Measurements from ENCODE around the gene ITSN2.

Gene ITSN2

GRCh38 chr2:24297663-24298062 is 62.7 kb downstream of the ITSN2 start:
- peaks cover 82 to 94% (median 92%) of the 10 kb centered on the region in 3 donors for H3K36me3 ChIP-seq
- intact Hi-C loops (cut with DNase I; ENCODE audit: low total_unique reads), result no loop called here
- DNase-seq, result no peak
- H3K9me3 ChIP-seq, result no peaks in the 10 kb centered on the region
- TF ChIP-seq, protein P1, sequence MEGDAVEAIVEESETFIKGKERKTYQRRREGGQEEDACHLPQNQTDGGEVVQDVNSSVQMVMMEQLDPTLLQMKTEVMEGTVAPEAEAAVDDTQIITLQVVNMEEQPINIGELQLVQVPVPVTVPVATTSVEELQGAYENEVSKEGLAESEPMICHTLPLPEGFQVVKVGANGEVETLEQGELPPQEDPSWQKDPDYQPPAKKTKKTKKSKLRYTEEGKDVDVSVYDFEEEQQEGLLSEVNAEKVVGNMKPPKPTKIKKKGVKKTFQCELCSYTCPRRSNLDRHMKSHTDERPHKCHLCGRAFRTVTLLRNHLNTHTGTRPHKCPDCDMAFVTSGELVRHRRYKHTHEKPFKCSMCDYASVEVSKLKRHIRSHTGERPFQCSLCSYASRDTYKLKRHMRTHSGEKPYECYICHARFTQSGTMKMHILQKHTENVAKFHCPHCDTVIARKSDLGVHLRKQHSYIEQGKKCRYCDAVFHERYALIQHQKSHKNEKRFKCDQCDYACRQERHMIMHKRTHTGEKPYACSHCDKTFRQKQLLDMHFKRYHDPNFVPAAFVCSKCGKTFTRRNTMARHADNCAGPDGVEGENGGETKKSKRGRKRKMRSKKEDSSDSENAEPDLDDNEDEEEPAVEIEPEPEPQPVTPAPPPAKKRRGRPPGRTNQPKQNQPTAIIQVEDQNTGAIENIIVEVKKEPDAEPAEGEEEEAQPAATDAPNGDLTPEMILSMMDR (IDR thresholded peaks at IDR 0.05), result no peak
- no peak overlapping the region for H3K27ac ChIP-seq
- no peaks in the 10 kb centered on the region for H3K4me1 ChIP-seq
- no peaks in the 10 kb centered on the region for H3K27me3 ChIP-seq
- no peak overlapping the region for H3K4me3 ChIP-seq

DNA sequence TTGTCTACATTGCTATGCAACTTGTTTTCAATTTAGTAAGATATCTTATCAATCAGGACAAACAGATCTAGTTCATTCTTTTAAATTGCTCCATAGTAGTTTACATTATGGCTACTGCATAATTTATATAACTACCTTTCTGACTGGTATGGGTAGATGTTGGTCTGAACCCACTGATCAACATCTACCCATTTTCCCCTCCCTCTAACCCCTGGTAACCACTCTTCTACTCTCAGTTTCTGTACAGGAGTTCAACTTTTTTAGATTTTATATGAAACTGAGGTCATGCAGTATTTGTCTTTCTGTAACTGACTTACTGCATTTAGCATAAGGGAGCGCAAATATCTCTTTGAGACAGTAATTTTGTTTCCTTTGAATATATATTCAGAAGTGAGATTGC is 73.2 kb downstream of the ITSN2 start:
- H3K27ac ChIP-seq, result no peak overlapping the region
- H3K27me3 ChIP-seq, result no peaks in the 10 kb centered on the region
- DNase-seq, result no peak
- H3K36me3 ChIP-seq, result peaks cover 35 to 43% (median 37%) of the 10 kb centered on the region in 3 donors
- H3K4me1 ChIP-seq, result no peaks in the 10 kb centered on the region
- TF ChIP-seq, protein P1 (IDR thresholded peaks at IDR 0.05), result no peak
- H3K9me3 ChIP-seq, result no peaks in the 10 kb centered on the region
- H3K4me3 ChIP-seq, result no peak overlapping the region
- intact Hi-C loops (cut with DNase I; ENCODE audit: low total_unique reads), result no loop called here

DNA sequence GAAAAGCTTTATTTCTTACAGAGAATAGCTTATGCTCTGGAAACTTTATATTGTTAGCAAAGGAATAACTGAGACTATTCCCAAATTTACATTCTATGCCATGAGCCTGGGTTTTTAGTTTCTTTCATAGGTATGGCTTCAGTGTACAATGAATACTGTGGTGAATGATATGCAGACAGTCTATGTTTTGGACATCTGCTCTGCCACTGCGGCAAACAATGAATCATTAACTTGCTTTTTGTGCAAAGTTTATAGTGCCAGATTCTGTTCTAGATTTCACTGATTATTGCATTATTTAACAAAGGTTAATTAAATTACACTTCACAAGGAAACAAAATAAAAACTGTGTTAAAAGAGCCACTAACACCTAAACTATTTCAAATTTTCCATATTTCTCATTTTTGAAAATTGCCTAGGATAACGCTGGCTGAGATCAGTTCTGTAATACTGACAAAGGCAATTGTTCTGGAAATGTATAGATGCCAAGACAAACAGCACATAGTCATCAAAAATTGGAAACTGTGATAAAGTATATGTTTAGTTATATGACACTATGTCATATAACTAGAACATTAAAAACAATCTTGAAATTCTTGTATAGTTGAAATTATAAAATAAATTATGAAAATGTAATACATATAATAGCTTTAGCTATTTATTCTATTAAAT is 74.7 kb downstream of the ITSN2 start:
- intact Hi-C loops (cut with DNase I; ENCODE audit: low total_unique reads), result no loop called here
- Histone ChIP-seq H3K9me3 (no peaks in the 10 kb centered on the region), H3K27ac (no peak overlapping the region), H3K4me3 (no peak overlapping the region), H3K36me3 (peaks cover 35 to 36% (median 35%) of the 10 kb centered on the region in 3 donors), H3K4me1 (no peaks in the 10 kb centered on the region), H3K27me3 (no peaks in the 10 kb centered on the region)
- DNase-seq, result no peak
- TF ChIP-seq, protein P1 (IDR thresholded peaks at IDR 0.05), result no peak

DNA sequence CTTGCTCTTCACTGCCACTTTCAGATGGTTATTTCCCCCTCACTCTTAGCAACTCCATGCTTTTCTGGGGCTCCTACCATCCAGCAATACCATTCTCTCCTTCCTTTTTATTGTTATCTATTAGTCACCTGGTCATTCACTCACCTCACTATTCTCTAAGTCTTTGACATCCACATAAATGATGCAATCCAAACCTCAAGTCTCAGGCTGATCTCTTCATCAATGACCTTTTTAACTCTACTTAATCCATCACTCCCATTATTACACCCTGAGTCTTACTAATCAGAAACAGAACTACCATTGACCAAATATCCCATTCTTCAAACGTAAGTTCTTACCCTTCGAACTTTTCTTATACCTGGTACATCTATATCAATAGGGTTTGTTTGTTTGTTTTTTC is 79.7 kb downstream of the ITSN2 start:
- Histone ChIP-seq H3K4me1 (peaks cover 0 to 8% (median 0%) of the 10 kb centered on the region in 4 donors), H3K36me3 (peaks cover 25 to 45% (median 25%) of the 10 kb centered on the region in 3 donors), H3K4me3 (no peak overlapping the region), H3K9me3 (no peaks in the 10 kb centered on the region), H3K27ac (no peak overlapping the region), H3K27me3 (no peaks in the 10 kb centered on the region)
- intact Hi-C loops (cut with DNase I; ENCODE audit: low total_unique reads), result no loop called here
- no peak for DNase-seq
- TF ChIP-seq, protein P1 (IDR thresholded peaks at IDR 0.05), result no peak

DNA sequence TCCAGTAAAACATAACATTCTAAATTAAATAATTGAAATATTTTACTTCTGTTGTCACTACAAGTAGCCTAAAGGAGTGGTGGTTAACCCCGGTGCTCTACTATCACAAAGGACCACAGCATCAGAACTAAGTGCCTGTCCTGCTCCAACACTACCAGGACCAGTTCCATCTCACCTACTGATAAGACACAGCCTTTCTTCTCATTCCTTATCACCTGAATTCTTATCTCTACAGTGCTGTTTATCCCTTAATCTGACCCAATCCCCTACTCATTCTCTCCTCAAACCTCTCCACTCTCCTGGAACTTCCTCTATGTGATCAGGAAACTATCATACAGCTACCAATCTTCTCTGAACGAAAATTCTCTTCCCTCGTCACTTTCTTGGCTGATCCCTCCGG is 80.2 kb downstream of the ITSN2 start:
- Histone ChIP-seq H3K36me3 (peaks cover 20 to 49% (median 25%) of the 10 kb centered on the region in 3 donors), H3K4me3 (no peak overlapping the region), H3K9me3 (no peaks in the 10 kb centered on the region), H3K27ac (no peak overlapping the region), H3K27me3 (no peaks in the 10 kb centered on the region), H3K4me1 (peaks cover 0 to 8% (median 0%) of the 10 kb centered on the region in 4 donors)
- intact Hi-C loops (cut with DNase I; ENCODE audit: low total_unique reads), result no loop called here
- TF ChIP-seq, protein P1 (IDR thresholded peaks at IDR 0.05), result no peak
- no peak for DNase-seq
